ENCODE data around the gene CCDC178. TPM values are rescaled to one million over a fixed set of nuclear protein-coding genes. Genes with fewer than 3 reads are reported as not detected.

The CCDC178 gene
- total RNA-seq, 2 donors from 2014 or later = 3.2 to 5.9 TPM

DNA sequence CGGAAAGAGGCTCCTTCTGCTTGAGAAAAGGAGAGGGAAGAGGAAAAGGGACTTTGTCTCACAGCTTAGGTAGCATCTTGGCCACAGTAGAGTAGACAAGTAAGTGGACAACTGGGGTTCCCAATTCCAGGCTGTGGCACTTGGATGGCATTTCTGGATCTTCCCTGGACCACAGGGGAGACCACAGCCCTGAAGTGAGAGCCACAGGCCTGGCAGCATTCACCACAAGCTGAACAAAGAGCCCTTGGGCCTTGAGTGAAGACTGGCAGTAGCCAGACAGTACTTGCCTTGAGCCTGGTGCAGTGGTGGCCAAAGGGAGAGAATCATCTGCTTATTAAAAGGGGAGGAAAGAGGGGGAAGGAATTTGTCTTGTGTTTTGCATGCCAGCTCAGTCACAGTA, 441.6 kb downstream of the CCDC178 start:
- no peak for DNase-seq (ENCODE audit: low spot score)
- H3K9me3 ChIP-seq = no peaks in the 10 kb centered on the region
- no peaks in the 10 kb centered on the region for H3K4me1 ChIP-seq (replicated peaks)
- no peaks in the 10 kb centered on the region for H3K36me3 ChIP-seq
- WGBS = 95% methylated on average over 1 of the region's 1 CpG
- H3K4me3 ChIP-seq = no peak overlapping the region
- intact Hi-C loops (cut with DNase I) = no loop called here
- TF ChIP-seq POLR2A (IDR thresholded peaks at IDR 0.05) = no peak
- TF ChIP-seq CTCF (IDR thresholded peaks at IDR 0.05) = no peak
- no peak for TF ChIP-seq POLR2AphosphoS5 (IDR thresholded peaks at IDR 0.05)
- no peak overlapping the region for H3K27ac ChIP-seq
- no peaks in the 10 kb centered on the region for H3K27me3 ChIP-seq (replicated peaks; ENCODE audit: insufficient read depth)

DNA sequence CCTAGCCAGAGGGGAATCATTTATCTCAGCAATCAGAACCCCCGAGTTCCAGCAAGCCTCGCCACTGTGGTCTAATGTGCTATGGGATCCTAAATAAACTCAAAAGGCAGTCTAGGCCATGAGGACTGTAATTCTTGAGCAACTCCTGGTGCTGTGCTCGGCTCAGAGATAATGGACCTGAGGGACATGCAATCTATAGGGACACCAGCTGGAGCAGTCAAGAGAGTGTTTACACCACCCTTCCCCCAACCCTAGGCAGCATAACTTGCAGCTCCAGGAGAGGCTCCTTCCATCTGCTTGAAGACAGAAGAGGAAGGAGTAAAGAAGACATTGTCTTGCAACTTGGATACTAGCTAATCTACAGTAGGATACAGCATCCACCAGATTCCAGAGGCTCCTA, 442.2 kb downstream of the CCDC178 start:
- no peak overlapping the region for H3K4me3 ChIP-seq
- no peak for TF ChIP-seq POLR2A (IDR thresholded peaks at IDR 0.05)
- TF ChIP-seq CTCF (IDR thresholded peaks at IDR 0.05) = no peak
- no peak for TF ChIP-seq POLR2AphosphoS5 (IDR thresholded peaks at IDR 0.05)
- no peaks in the 10 kb centered on the region for H3K27me3 ChIP-seq (replicated peaks; ENCODE audit: insufficient read depth)
- no peaks in the 10 kb centered on the region for H3K4me1 ChIP-seq (replicated peaks)
- H3K36me3 ChIP-seq = no peaks in the 10 kb centered on the region
- intact Hi-C loops (cut with DNase I) = no loop called here
- DNase-seq (ENCODE audit: low spot score) = no peak
- WGBS = 86% methylated on average over 3 of the region's 3 CpGs
- no peaks in the 10 kb centered on the region for H3K9me3 ChIP-seq
- no peak overlapping the region for H3K27ac ChIP-seq

- H3K36me3 ChIP-seq = no peaks in the 10 kb centered on the region
- H3K4me1 ChIP-seq (replicated peaks) = no peaks in the 10 kb centered on the region
- intact Hi-C loops (cut with DNase I) = no loop called here
- H3K4me3 ChIP-seq = no peak overlapping the region
- H3K27me3 ChIP-seq (replicated peaks; ENCODE audit: insufficient read depth) = no peaks in the 10 kb centered on the region
- no peaks in the 10 kb centered on the region for H3K9me3 ChIP-seq
- no peak overlapping the region for H3K27ac ChIP-seq
- 26% methylated on average over 1 of the region's 1 CpG for WGBS
- TF ChIP-seq CTCF (IDR thresholded peaks at IDR 0.05) (no peak), POLR2AphosphoS5 (IDR thresholded peaks at IDR 0.05) (no peak), POLR2A (IDR thresholded peaks at IDR 0.05) (no peak)
- no peak for DNase-seq (ENCODE audit: low spot score)
Measured at GRCh38 chr18:32983721-32984120, 456.8 kb downstream of the CCDC178 start.

GRCh38 chr18:32980896-32981295, 459.6 kb downstream of the CCDC178 start:
- no peak overlapping the region for H3K4me3 ChIP-seq
- no peaks in the 10 kb centered on the region for H3K27me3 ChIP-seq (replicated peaks; ENCODE audit: insufficient read depth)
- intact Hi-C loops (cut with DNase I) = no loop called here
- no peaks in the 10 kb centered on the region for H3K9me3 ChIP-seq
- H3K36me3 ChIP-seq = no peaks in the 10 kb centered on the region
- no peak overlapping the region for H3K27ac ChIP-seq
- no peak for DNase-seq (ENCODE audit: low spot score)
- no peak for TF ChIP-seq POLR2A (IDR thresholded peaks at IDR 0.05)
- TF ChIP-seq POLR2AphosphoS5 (IDR thresholded peaks at IDR 0.05) = no peak
- TF ChIP-seq CTCF (IDR thresholded peaks at IDR 0.05) = no peak
- WGBS = 51% methylated on average over 2 of the region's 2 CpGs
- no peaks in the 10 kb centered on the region for H3K4me1 ChIP-seq (replicated peaks)

DNA sequence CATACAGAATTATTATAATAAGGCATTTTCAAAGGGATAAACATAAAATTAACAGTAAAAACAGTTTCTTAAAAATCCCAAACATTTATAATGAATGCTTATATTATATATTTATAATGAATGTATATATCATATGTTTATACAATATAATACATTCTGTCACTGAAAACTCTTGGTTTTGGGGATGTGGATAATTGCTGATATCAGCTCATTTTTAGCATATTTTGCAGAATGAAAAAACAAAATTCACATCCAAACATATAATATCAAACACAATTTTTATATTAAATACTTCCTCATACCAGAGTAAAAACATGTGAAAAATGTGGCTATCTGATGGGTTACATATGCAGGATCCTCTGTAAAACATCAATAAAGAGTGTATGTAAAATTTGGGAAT, 465.0 kb downstream of the CCDC178 start:
- no peaks in the 10 kb centered on the region for H3K4me1 ChIP-seq (replicated peaks)
- TF ChIP-seq POLR2A (IDR thresholded peaks at IDR 0.05) (no peak), POLR2AphosphoS5 (IDR thresholded peaks at IDR 0.05) (no peak), CTCF (IDR thresholded peaks at IDR 0.05) (no peak)
- H3K27ac ChIP-seq = no peak overlapping the region

More for the DNA sequence above, 465.0 kb downstream of the CCDC178 start:
- no peaks in the 10 kb centered on the region for H3K9me3 ChIP-seq
- no peaks in the 10 kb centered on the region for H3K27me3 ChIP-seq (replicated peaks; ENCODE audit: insufficient read depth)
- H3K4me3 ChIP-seq = no peak overlapping the region
- intact Hi-C loops (cut with DNase I) = no loop called here
- H3K36me3 ChIP-seq = no peaks in the 10 kb centered on the region
- DNase-seq (ENCODE audit: low spot score) = no peak

Measured in prostate gland (tissue), 2 donors.